Bladder microvascular endothelial cell (primary cell): ENCODE data around the gene SLC27A2. TPM values are rescaled to one million over a fixed set of nuclear protein-coding genes. Genes with fewer than 3 reads are reported as not detected.

Experiments
- total RNA-seq: library from RNA; depleted of rRNA; stranded (reverse); fragments of >200 nt; gene quantifications from 2 replicates; pipeline ENCODE4 v1.2.3, GENCODE V29; 2014

Gene SLC27A2
- total RNA-seq: 0.16 and 6.2 TPM in 2 replicates

GRCh38 chr15:50181969-50182218, at the start of gene SLC27A2:
SLC27A2 (plus strand) TSS chr15:50182196; CDS start chr15:50182428, 232 bp downstream.

GRCh38 chr15:50265620-50266019, 83.6 kb downstream of the SLC27A2 start, which contains the start of gene HDC:
HDC (minus strand) TSS chr15:50265726; CDS start chr15:50265623, 103 bp downstream.

Other genes starting within 250 kb of the SLC27A2 start
- 2.8 TPM in 1 of 2 replicates, not detected in the other for gene ATP8B4, start 63.0 kb upstream of the SLC27A2 start, total RNA-seq
- not detected in 2 replicates for gene HDC, start 83.5 kb downstream of the SLC27A2 start, total RNA-seq
- gene GABPB1, start 173.0 kb downstream of the SLC27A2 start, total RNA-seq: 67.8 and 101 TPM in 2 replicates
- gene USP8, start 242.2 kb downstream of the SLC27A2 start, total RNA-seq: 21.5 and 65.2 TPM in 2 replicates